ENCODE measurements around the gene PGS1.

PGS1 gene

GRCh38 chr17:78359321-78359996, 19.0 kb upstream of the PGS1 start:
- TF ChIP-seq MAX (IDR thresholded peaks at IDR 0.05) (peak; percentile 7; the same call in 1 of the 2 replicates), ZBTB7A (IDR thresholded peaks at IDR 0.05; ENCODE audit: low read depth) (peak; percentile 88), CREB1 (IDR thresholded peaks at IDR 0.05; ENCODE audit: low read depth) (no peak)

GRCh38 chr17:78359997-78360370, 18.5 kb upstream of the PGS1 start, which contains the start of gene SOCS3:
Gene SOCS3, minus strand, starts transcription at chr17:78360077. Its CDS starts 982 bp downstream, at chr17:78359095.
- TF ChIP-seq TEAD4 (IDR thresholded peaks at IDR 0.05) (peak; percentile 16; the same call in 1 of the 2 replicates), USF1 (IDR thresholded peaks at IDR 0.05) (no peak), RAD21 (IDR thresholded peaks at IDR 0.05; ENCODE audit: low read depth) (no peak), NFIC (IDR thresholded peaks at IDR 0.05) (0 out of 2 replicates have a peak, but pooled peaks have one; percentile 13), TAF1 (IDR thresholded peaks at IDR 0.05; ENCODE audit: low read depth) (0 out of 2 replicates have a peak, but pooled peaks have one; percentile 10), TCF12 (IDR thresholded peaks at IDR 0.05; ENCODE audit: low read depth) (no peak; the same call in 1 of the 2 replicates), FOXM1 (IDR thresholded peaks at IDR 0.05; ENCODE audit: borderline replicate concordance, low read depth) (no peak), CEBPB (IDR thresholded peaks at IDR 0.05) (no peak)

- 0 out of 2 replicates have a peak, but pooled peaks have one; percentile 40 for TF ChIP-seq MAX (IDR thresholded peaks at IDR 0.05)
- TF ChIP-seq YY1 (IDR thresholded peaks at IDR 0.05; ENCODE audit: low read depth): 0 out of 2 replicates have a peak, but pooled peaks have one; percentile 33
- TF ChIP-seq EGR1 (IDR thresholded peaks at IDR 0.05): no peak
- TF ChIP-seq NFIC (IDR thresholded peaks at IDR 0.05): no peak; the same call in none of the 2 replicates
- 0 out of 2 replicates have a peak, but pooled peaks have one; percentile 7 for TF ChIP-seq TEAD4 (IDR thresholded peaks at IDR 0.05)
- peak; percentile 96 for TF ChIP-seq ZBTB7A (IDR thresholded peaks at IDR 0.05; ENCODE audit: low read depth)
- TF ChIP-seq RAD21 (IDR thresholded peaks at IDR 0.05; ENCODE audit: low read depth): peak; percentile 85
- 0 out of 2 replicates have a peak, but pooled peaks have one; percentile 45 for TF ChIP-seq TCF12 (IDR thresholded peaks at IDR 0.05; ENCODE audit: low read depth)
- 0 out of 2 replicates have a peak, but pooled peaks have one; percentile 13 for TF ChIP-seq TAF1 (IDR thresholded peaks at IDR 0.05; ENCODE audit: low read depth)
Observed at GRCh38 chr17:78360371-78361224, 17.9 kb upstream of the PGS1 start.

GRCh38 chr17:78361225-78361701, 17.2 kb upstream of the PGS1 start:
- no peak for TF ChIP-seq NFIC (IDR thresholded peaks at IDR 0.05)
- no peak for TF ChIP-seq REST (IDR thresholded peaks at IDR 0.05; ENCODE audit: low read depth)
- TF ChIP-seq YY1 (IDR thresholded peaks at IDR 0.05; ENCODE audit: low read depth): no peak
- TF ChIP-seq EGR1 (IDR thresholded peaks at IDR 0.05): no peak

- no peak for TF ChIP-seq NFIC (IDR thresholded peaks at IDR 0.05)
- TF ChIP-seq CREB1 (IDR thresholded peaks at IDR 0.05; ENCODE audit: low read depth): no peak
- TF ChIP-seq YY1 (IDR thresholded peaks at IDR 0.05; ENCODE audit: low read depth): no peak
- TF ChIP-seq TEAD4 (IDR thresholded peaks at IDR 0.05): no peak
Observed at GRCh38 chr17:78362232-78362631, 16.2 kb upstream of the PGS1 start.

GRCh38 chr17:78362671-78363070, 15.8 kb upstream of the PGS1 start:
- no peak for TF ChIP-seq CEBPB (IDR thresholded peaks at IDR 0.05)
- no peak for TF ChIP-seq TCF12 (IDR thresholded peaks at IDR 0.05; ENCODE audit: low read depth)

GRCh38 chr17:78364436-78365281, 13.8 kb upstream of the PGS1 start:
- TF ChIP-seq USF1 (IDR thresholded peaks at IDR 0.05): no peak
- no peak for TF ChIP-seq YY1 (IDR thresholded peaks at IDR 0.05; ENCODE audit: low read depth)
- TF ChIP-seq FOXM1 (IDR thresholded peaks at IDR 0.05; ENCODE audit: borderline replicate concordance, low read depth): no peak
- TF ChIP-seq TCF12 (IDR thresholded peaks at IDR 0.05; ENCODE audit: low read depth): no peak
- TF ChIP-seq EP300 (IDR thresholded peaks at IDR 0.05; ENCODE audit: borderline replicate concordance): no peak
- TF ChIP-seq REST (IDR thresholded peaks at IDR 0.05; ENCODE audit: low read depth): no peak
- no peak for TF ChIP-seq TAF1 (IDR thresholded peaks at IDR 0.05; ENCODE audit: low read depth)
- no peak for TF ChIP-seq TEAD4 (IDR thresholded peaks at IDR 0.05)
- no peak for TF ChIP-seq CEBPB (IDR thresholded peaks at IDR 0.05)
- TF ChIP-seq ZBTB7A (IDR thresholded peaks at IDR 0.05; ENCODE audit: low read depth): no peak
- TF ChIP-seq CREB1 (IDR thresholded peaks at IDR 0.05; ENCODE audit: low read depth): no peak
- no peak for TF ChIP-seq RAD21 (IDR thresholded peaks at IDR 0.05; ENCODE audit: low read depth)
- no peak for TF ChIP-seq EGR1 (IDR thresholded peaks at IDR 0.05)
- TF ChIP-seq NFIC (IDR thresholded peaks at IDR 0.05): no peak
